HG03432 (cell line): ENCODE data around the gene KRT34.
"Not testable (repeated sequence)": the region's sequence is repeated elsewhere in the genome, so short reads cannot be mapped to it uniquely, and the experiment has no call there.

Experiments
- ATAC-seq: cut with Tn5 transposase; IDR thresholded peaks from one replicate; pipeline ENCODE4 v1.9.1; 2021; ENCODE audit warnings: mild to moderate bottlenecking, moderate library complexity; ENCODE audit not compliant: unreplicated experiment

Gene KRT34

GRCh38 chr17:41367426-41368075 is 14.6 kb downstream of the KRT34 start:
- no peak for ATAC-seq

GRCh38 chr17:41366070-41366469 is 16.0 kb downstream of the KRT34 start:
- no peak for ATAC-seq

- ATAC-seq = no peak
These were observed 18.2 kb downstream of the KRT34 start for GRCh38 chr17:41363881-41364280.

- no peak for ATAC-seq
These were observed 21.7 kb downstream of the KRT34 start for GRCh38 chr17:41360296-41360995.

GRCh38 chr17:41354536-41354935 is 27.6 kb downstream of the KRT34 start:
- ATAC-seq = no peak

GRCh38 chr17:41352597-41353366 is 29.3 kb downstream of the KRT34 start:
- no peak for ATAC-seq

- no peak for ATAC-seq
These were observed 30.9 kb downstream of the KRT34 start for GRCh38 chr17:41351177-41351576.

GRCh38 chr17:41350381-41350878 is 31.7 kb downstream of the KRT34 start, which contains the start of gene KRT33A:
TSS of gene KRT33A (minus strand) at chr17:41350828. CDS start at chr17:41350767, 61 bp downstream.
- not testable (repeated sequence) for ATAC-seq

- ATAC-seq = no peak
These were observed 34.0 kb downstream of the KRT34 start for GRCh38 chr17:41347869-41348760.

- not testable (repeated sequence) for ATAC-seq
These were observed 35.7 kb downstream of the KRT34 start for GRCh38 chr17:41346421-41346820.

GRCh38 chr17:41345992-41346391 is 36.1 kb downstream of the KRT34 start:
- no peak for ATAC-seq

GRCh38 chr17:41343029-41343428 is 39.1 kb downstream of the KRT34 start:
- no peak for ATAC-seq

GRCh38 chr17:41340934-41341861 is 40.9 kb downstream of the KRT34 start:
- ATAC-seq = no peak

GRCh38 chr17:41340494-41340893 is 41.6 kb downstream of the KRT34 start:
- no peak for ATAC-seq

- ATAC-seq = no peak
These were observed 42.4 kb downstream of the KRT34 start for GRCh38 chr17:41339571-41340172.

GRCh38 chr17:41338961-41339485 is 43.1 kb downstream of the KRT34 start:
- ATAC-seq = no peak

- ATAC-seq = no peak
These were observed 46.4 kb downstream of the KRT34 start for GRCh38 chr17:41335747-41336146.

GRCh38 chr17:41334385-41335305 is 47.5 kb downstream of the KRT34 start:
- ATAC-seq = no peak
